HG03432 (cell line): ENCODE measurements around the gene PHYKPL.

Experiments
- ATAC-seq: cut with Tn5 transposase; IDR thresholded peaks from one replicate; pipeline ENCODE4 v1.9.1; 2021; ENCODE audit warnings: mild to moderate bottlenecking, moderate library complexity; ENCODE audit not compliant: unreplicated experiment

PHYKPL gene

GRCh38 chr5:178192787-178193186, 39.8 kb downstream of the PHYKPL start:
- no peak for ATAC-seq

- no peak for ATAC-seq
These were observed 40.4 kb downstream of the PHYKPL start for GRCh38 chr5:178192244-178192643.

GRCh38 chr5:178191661-178192060, 40.9 kb downstream of the PHYKPL start:
- no peak for ATAC-seq

- ATAC-seq, result no peak
These were observed 43.2 kb downstream of the PHYKPL start for GRCh38 chr5:178189433-178189832.

- ATAC-seq, result no peak
These were observed 45.6 kb downstream of the PHYKPL start, which contains the start of gene GMCL2 for GRCh38 chr5:178187014-178187413. Gene GMCL2 (minus strand): TSS chr5:178187371. CDS start chr5:178187299, 72 bp downstream.

DNA sequence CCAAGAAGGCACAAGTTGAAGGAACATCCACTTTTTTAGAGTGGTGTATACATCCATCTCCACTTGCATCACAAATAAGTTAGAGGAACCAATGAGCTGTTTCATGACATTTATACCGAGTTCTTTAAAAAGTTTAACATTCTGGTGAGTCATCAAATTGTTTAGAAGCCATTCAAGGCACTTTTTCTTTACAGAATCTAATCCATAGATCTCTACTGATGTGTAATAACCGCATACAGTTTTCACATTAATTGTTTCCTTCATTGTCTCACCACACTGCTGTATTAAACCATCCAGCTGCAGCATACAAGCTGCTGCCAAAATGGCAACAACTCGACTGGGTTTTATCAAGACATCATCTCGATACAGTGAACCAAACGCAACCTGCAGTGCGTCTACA, 46.2 kb downstream of the PHYKPL start:
- no peak for ATAC-seq

GRCh38 chr5:178182158-178182876, 50.3 kb downstream of the PHYKPL start:
- no peak for ATAC-seq

DNA sequence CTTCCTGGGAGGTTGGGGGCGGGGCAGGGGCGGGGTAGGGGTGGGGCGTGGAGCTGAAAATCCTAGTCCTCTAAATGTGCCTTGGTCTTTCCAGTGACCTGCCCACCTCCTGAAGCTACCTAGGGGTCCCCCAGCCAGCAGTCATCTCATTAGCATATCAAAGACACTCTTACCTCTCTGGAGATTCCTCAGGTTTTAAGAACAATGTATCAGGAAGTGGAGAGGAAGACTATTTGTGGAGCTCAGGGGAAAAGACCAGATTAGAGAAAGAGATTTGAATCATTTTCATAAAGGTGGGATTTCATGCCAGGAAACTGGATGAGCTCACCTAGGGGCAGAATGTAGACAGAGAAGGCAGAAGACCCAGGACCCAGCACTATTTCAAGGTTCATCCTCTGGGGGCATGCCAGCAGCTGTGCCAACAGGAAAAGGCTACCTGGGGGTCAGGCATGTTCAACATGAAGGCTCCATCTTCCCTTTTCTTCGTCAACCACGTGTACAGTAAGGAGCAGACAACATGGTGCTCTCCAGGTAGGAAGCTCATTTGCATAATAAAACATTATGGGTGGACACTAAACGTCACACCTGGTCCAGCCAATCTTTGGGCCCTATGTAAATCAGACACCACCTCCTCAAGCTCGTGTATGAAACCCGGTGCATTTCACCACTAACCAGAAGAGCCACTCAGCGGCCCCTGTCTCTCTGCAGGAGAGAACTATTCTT, 52.3 kb downstream of the PHYKPL start:
- no peak for ATAC-seq

DNA sequence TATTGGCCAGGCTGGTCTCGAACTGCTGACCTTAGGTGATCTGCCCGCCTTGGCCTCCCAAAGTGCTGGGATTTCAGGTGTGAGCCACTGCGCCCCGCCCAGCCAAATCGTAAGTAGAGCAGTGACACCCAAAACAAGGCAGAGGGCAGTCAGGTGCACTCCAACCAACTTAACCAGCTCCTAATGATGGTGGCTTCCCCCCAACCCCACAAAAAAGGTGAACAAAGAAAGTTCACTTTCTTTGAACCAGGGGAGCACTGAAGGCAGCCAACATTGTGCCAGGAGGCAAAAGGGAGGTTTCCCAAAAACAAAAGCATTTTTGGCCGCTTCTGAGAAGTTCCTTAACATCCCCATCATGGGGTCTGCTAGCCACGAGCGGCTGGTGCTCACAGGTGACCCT, 55.0 kb downstream of the PHYKPL start:
- no peak for ATAC-seq

DNA sequence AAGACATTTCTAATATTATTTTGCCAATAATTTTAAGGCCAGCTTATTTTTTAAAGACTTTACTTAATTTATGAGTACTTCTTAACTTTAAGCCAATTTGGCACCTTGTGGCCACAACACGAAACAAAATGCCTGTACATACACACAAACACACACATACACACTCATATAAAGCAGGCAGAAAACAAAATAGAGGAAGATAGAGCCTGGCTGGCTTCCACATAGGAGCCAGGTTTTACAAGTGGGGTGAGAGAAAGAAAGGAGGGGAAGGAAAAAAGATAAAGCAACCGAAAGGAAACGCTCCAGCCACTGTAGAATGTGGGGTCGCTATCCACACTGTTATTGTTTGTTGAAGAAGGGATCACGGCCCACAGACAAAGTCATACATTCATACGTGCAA, 55.8 kb downstream of the PHYKPL start:
- no peak for ATAC-seq

- no peak for ATAC-seq
These were observed 58.1 kb downstream of the PHYKPL start for GRCh38 chr5:178174456-178174855.

DNA sequence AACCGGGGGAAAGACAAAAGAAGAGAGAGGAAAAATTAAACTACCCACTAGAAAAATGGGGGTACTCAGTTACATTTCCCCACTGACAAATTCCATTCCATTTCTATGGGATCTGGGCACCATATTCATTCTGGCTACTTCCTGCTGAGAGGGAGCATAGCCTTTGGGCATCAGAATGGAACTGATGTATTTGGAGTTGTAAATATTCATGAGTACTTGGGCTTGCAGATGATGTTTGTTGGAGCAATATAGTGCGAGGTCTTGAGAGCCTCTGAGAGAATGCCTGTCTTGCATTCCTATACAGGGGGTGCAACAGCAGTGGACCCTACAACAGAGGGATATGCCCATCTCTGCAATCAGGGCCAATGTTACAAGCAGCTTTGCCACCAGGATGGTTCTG, 62.1 kb downstream of the PHYKPL start:
- ATAC-seq, result no peak

GRCh38 chr5:178165581-178165980, 67.0 kb downstream of the PHYKPL start:
- ATAC-seq, result no peak

GRCh38 chr5:178163772-178164735, 68.5 kb downstream of the PHYKPL start:
- ATAC-seq, result peak; percentile 94

DNA sequence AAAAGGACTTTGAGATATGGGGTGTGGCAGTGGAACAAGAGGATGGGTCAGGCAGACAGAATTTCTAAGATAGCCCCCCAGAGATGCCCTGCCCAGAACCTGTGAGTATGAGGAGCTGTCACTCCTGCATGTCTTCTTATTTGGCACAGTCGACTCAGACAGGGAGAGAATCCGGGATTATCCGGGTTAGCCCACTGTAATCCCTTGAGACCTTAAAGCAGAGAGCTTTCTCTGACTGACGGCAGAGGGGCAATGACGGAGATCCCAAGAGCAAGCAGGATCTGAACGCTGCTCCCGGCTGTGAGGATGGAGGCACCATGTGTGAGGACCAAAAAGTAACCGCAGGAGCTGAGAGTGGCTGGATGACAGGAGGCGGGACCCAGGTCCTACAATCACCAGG, 70.1 kb downstream of the PHYKPL start:
- ATAC-seq, result no peak

GRCh38 chr5:178160176-178160575, 72.4 kb downstream of the PHYKPL start:
- ATAC-seq, result no peak
